Measurements from ENCODE around the gene COL20A1.
A peak's percentile ranks its signal among the peaks of the same experiment; 100 is the strongest.

COL20A1 gene

DNA sequence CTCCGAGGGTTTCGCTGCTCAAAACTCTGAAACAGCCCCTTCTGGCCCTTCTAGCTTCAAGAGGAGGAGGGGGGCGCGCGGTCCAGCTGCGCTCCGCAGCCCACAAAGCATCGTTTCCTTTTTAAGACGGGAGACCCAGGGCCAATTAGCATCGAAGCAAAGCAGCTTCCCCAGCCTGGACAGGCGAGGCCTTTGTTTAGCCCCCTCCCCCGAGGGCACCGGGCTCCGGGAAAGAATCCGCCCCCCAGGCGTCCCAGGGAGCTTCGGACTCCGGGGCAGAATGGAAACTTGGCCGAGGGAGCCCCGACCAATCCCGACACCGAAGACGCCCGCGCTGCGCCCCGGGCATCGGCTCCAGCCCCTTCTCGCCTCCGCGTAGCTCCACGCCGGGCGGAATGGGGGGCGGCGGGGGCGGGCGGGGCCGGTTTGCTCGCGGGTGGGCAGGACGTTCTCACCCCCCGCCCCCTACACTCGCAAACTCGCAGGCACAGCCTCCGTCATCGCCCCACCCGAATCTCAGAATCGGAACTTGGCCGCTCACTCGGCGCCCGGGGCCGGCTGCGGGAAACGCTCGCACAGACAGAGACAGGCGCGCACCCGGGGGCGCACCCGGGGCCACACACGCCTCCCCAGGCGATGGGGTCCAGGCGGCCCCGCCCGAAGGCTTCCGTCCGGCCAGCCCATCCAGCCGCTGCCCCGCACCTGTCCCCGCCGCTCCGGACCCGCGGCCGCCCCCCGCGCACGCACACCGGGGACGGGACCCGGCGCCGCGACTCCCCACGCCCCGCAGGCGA lies 39.4 kb upstream of the COL20A1 start:
- Histone ChIP-seq H3K4me3 (ENCODE audit: low read depth, low read length) (peak overlapping the region; percentile 63), H3K27ac (ENCODE audit: low read depth, low read length) (no peak overlapping the region), H3K27me3 (ENCODE audit: insufficient read depth, low read length) (peaks cover 48% of the 10 kb centered on the region), H3K36me3 (ENCODE audit: insufficient read depth, low read length) (no peaks in the 10 kb centered on the region), H2AFZ (ENCODE audit: low read length, unreplicated experiment) (peak overlapping the region; percentile 14), H3K79me2 (ENCODE audit: control insufficient read depth, insufficient read depth, low read length, unreplicated experiment) (no peaks in the 10 kb centered on the region), H3K4me1 (ENCODE audit: control insufficient read depth, insufficient read depth, low read length, unreplicated experiment) (no peaks in the 10 kb centered on the region)

DNA sequence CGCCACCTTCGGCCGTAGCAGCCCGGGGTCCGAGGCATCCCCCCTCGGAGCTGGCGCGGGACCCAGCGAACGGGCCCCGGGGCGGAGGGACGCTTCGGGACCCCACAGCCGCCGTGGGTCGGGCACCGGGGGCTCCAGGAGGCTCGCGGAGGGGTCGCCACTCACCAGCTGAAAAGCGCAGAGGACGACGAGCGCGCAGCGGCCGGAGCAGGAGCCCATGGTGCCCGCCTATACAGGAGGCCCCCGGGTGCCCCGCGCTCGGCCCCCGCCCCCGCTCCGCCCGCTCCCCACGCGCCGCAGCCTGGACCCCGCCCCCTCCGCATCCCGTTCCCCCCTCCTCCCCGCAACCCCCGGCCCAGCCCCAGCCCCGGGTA lies 38.8 kb upstream of the COL20A1 start, which contains the start of gene NKAIN4:
Gene NKAIN4 (minus strand): TSS at position 232 of the 374 bp plus-strand sequence. CDS start 13 bp downstream, at position 219.
- no peaks in the 10 kb centered on the region for H3K4me1 ChIP-seq (ENCODE audit: control insufficient read depth, insufficient read depth, low read length, unreplicated experiment)
- H2AFZ ChIP-seq (ENCODE audit: low read length, unreplicated experiment) = peak within 1 kb of the TSS; percentile 14
- no peaks in the 10 kb centered on the region for H3K79me2 ChIP-seq (ENCODE audit: control insufficient read depth, insufficient read depth, low read length, unreplicated experiment)
- no peak within 1 kb of the TSS for H3K27ac ChIP-seq (ENCODE audit: low read depth, low read length)
- H3K27me3 ChIP-seq (ENCODE audit: insufficient read depth, low read length) = peaks cover 48% of the 10 kb centered on the region
- H3K4me3 ChIP-seq (ENCODE audit: low read depth, low read length) = peak within 1 kb of the TSS; percentile 63
- no peaks in the 10 kb centered on the region for H3K36me3 ChIP-seq (ENCODE audit: insufficient read depth, low read length)

DNA sequence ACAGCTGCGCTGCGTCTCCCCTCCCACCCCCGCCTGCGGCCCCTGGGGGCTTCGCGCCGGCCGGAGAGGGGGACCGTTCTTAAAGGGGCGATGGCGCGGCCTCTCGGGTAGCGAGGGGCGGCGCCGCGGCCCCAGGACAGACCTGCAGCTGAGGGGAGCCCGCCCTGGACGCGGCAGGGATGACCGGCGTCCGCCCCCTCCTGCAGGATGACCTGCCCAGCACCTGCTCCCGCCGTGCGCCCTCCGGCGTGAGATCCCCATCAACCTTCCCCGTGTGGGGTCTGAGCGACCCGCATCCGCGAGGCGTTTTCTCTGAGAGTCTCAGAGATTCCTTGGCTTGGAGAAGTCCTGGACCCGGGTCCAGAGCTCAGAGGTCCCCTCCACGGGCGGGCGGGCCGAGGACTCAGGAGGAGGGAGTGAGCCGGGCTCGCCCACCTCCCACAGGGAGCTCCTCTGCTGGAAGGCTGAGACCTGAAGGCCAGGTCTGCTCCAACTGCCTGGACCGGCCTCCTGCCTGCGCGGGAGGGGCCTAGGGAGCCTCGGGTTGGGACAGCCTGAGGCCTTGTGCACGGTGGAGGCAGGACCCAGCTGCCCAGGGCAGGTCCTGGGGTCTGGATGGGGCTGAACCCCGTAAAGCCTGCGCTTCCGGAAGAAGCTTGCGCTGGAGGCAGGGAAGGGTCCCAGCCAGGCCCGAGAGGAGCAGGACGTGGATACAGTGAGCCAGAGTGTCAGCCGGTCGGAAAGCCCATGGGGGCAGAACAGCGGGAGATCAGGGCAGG lies 38.2 kb upstream of the COL20A1 start:
- no peak overlapping the region for H2AFZ ChIP-seq (ENCODE audit: low read length, unreplicated experiment)
- no peaks in the 10 kb centered on the region for H3K79me2 ChIP-seq (ENCODE audit: control insufficient read depth, insufficient read depth, low read length, unreplicated experiment)
- no peak overlapping the region for H3K27ac ChIP-seq (ENCODE audit: low read depth, low read length)
- H3K36me3 ChIP-seq (ENCODE audit: insufficient read depth, low read length) = no peaks in the 10 kb centered on the region
- H3K4me3 ChIP-seq (ENCODE audit: low read depth, low read length) = no peak overlapping the region
- no peaks in the 10 kb centered on the region for H3K4me1 ChIP-seq (ENCODE audit: control insufficient read depth, insufficient read depth, low read length, unreplicated experiment)
- H3K27me3 ChIP-seq (ENCODE audit: insufficient read depth, low read length) = peaks cover 48% of the 10 kb centered on the region

GRCh38 chr20:63255931-63256704 lies 36.9 kb upstream of the COL20A1 start:
- Histone ChIP-seq H3K79me2 (ENCODE audit: control insufficient read depth, insufficient read depth, low read length, unreplicated experiment) (no peaks in the 10 kb centered on the region), H3K27ac (ENCODE audit: low read depth, low read length) (no peak overlapping the region), H2AFZ (ENCODE audit: low read length, unreplicated experiment) (no peak overlapping the region), H3K4me3 (ENCODE audit: low read depth, low read length) (no peak overlapping the region), H3K4me1 (ENCODE audit: control insufficient read depth, insufficient read depth, low read length, unreplicated experiment) (no peaks in the 10 kb centered on the region), H3K27me3 (ENCODE audit: insufficient read depth, low read length) (peaks cover 48% of the 10 kb centered on the region), H3K36me3 (ENCODE audit: insufficient read depth, low read length) (no peaks in the 10 kb centered on the region)

GRCh38 chr20:63256954-63257353 lies 36.0 kb upstream of the COL20A1 start:
- Histone ChIP-seq H3K27ac (ENCODE audit: low read depth, low read length) (no peak overlapping the region), H2AFZ (ENCODE audit: low read length, unreplicated experiment) (no peak overlapping the region), H3K36me3 (ENCODE audit: insufficient read depth, low read length) (no peaks in the 10 kb centered on the region), H3K27me3 (ENCODE audit: insufficient read depth, low read length) (peaks cover 50% of the 10 kb centered on the region), H3K79me2 (ENCODE audit: control insufficient read depth, insufficient read depth, low read length, unreplicated experiment) (no peaks in the 10 kb centered on the region), H3K4me3 (ENCODE audit: low read depth, low read length) (no peak overlapping the region), H3K4me1 (ENCODE audit: control insufficient read depth, insufficient read depth, low read length, unreplicated experiment) (no peaks in the 10 kb centered on the region)

DNA sequence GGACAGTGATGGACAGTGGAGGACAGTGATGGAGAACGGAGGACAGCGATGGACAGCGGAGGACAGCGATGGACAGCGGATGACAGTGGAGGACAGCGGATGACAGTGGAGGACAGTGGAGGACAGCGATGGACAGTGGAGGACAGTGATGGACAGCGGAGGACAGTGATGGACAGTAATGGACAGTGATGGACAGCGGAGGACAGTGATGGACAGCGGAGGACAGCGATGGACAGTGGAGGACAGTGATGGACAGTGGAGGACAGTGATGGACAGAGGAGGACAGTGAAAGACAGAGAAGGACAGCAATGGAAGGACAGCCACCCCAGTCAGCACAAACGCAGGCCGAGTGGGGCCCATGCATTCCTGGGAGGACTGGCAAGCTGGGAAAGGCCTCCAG lies 35.4 kb upstream of the COL20A1 start:
- H3K4me1 ChIP-seq (ENCODE audit: control insufficient read depth, insufficient read depth, low read length, unreplicated experiment) = no peaks in the 10 kb centered on the region
- H3K27ac ChIP-seq (ENCODE audit: low read depth, low read length) = no peak overlapping the region
- no peaks in the 10 kb centered on the region for H3K36me3 ChIP-seq (ENCODE audit: insufficient read depth, low read length)
- H3K4me3 ChIP-seq (ENCODE audit: low read depth, low read length) = no peak overlapping the region
- H3K27me3 ChIP-seq (ENCODE audit: insufficient read depth, low read length) = peaks cover 43% of the 10 kb centered on the region
- no peaks in the 10 kb centered on the region for H3K79me2 ChIP-seq (ENCODE audit: control insufficient read depth, insufficient read depth, low read length, unreplicated experiment)
- no peak overlapping the region for H2AFZ ChIP-seq (ENCODE audit: low read length, unreplicated experiment)

DNA sequence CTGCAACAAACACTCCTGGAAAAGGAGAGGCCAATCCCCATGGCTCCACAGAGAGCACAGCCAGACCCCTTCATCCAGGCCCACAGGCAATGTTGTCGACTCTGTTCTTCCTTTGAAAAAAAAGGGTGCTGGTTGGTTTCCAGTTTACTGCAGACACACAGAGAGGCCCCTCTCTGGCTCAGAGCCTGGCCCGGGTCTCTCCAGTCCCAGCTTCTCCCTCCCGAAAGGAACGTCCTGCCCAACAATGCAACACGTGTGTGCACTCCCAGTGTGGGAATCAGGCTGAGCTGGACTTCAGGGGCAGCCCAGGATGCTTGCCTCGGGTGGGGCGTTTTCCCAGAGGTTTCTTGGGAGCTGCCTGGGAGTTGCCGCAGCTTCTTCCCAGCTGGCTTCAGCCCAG lies 34.2 kb upstream of the COL20A1 start:
- Histone ChIP-seq H2AFZ (ENCODE audit: low read length, unreplicated experiment) (no peak overlapping the region), H3K4me3 (ENCODE audit: low read depth, low read length) (no peak overlapping the region), H3K4me1 (ENCODE audit: control insufficient read depth, insufficient read depth, low read length, unreplicated experiment) (no peaks in the 10 kb centered on the region), H3K27ac (ENCODE audit: low read depth, low read length) (no peak overlapping the region), H3K36me3 (ENCODE audit: insufficient read depth, low read length) (no peaks in the 10 kb centered on the region), H3K79me2 (ENCODE audit: control insufficient read depth, insufficient read depth, low read length, unreplicated experiment) (no peaks in the 10 kb centered on the region), H3K27me3 (ENCODE audit: insufficient read depth, low read length) (peaks cover 33% of the 10 kb centered on the region)

DNA sequence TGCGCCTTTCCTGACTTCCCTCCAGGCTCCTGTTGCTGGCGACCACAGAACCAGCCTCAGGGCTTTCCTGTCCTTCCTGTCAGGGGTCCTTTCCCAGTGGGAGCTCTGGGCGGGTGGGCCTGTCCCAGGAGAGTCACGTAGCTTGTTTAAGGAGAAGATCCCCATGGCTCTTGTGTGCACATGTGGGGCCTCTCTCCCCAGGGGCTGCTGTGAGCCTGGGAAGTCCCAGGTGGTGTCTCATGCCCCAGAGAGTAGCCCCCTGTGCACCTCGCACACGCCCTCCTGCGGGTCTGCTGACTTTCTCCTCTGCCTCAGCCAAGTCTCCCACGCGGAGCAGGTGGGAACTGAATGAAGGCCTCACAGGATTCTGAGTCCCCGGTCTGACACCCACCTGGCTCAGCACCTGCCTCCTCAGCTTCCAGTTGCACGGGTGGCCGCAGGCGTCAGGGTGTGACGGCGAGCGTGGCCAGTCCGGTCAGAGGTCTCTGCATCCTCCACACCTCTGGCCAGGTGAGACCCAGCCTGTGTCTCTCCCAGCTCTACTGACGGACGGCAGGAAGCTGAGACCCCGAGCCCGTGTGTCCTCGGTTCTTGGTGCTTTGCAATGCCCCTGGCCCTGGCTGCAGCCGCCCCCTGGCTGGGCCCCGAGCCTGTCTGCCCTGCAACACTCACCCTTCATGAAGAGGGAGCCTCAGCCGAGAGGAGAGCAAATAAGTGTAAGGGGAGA lies 33.1 kb upstream of the COL20A1 start:
- Histone ChIP-seq H3K27ac (ENCODE audit: low read depth, low read length) (no peak overlapping the region), H3K4me3 (ENCODE audit: low read depth, low read length) (no peak overlapping the region), H3K4me1 (ENCODE audit: control insufficient read depth, insufficient read depth, low read length, unreplicated experiment) (no peaks in the 10 kb centered on the region), H2AFZ (ENCODE audit: low read length, unreplicated experiment) (no peak overlapping the region), H3K36me3 (ENCODE audit: insufficient read depth, low read length) (no peaks in the 10 kb centered on the region), H3K27me3 (ENCODE audit: insufficient read depth, low read length) (peaks cover 26% of the 10 kb centered on the region), H3K79me2 (ENCODE audit: control insufficient read depth, insufficient read depth, low read length, unreplicated experiment) (no peaks in the 10 kb centered on the region)

DNA sequence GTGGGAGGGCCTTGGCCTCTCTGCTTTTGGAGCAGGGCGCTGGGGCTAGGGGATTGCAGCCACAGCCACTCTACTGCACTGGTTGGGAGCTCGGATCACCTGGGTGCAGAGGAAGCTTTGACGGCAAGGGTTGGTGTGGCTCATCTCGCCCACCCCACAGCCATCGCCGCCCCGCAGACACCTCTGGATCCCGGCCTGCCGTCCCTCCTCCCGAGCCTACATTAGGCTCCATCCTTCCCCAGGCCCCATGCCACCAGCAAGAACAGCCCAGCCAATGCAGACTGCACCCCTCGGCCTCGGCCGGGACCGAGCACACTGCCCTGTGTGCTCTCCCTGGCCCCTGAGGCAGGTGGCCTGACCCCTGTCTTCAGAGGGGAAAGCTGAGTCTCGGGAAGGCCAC lies 32.5 kb upstream of the COL20A1 start:
- Histone ChIP-seq H3K4me3 (ENCODE audit: low read depth, low read length) (no peak overlapping the region), H3K4me1 (ENCODE audit: control insufficient read depth, insufficient read depth, low read length, unreplicated experiment) (no peaks in the 10 kb centered on the region), H3K27ac (ENCODE audit: low read depth, low read length) (no peak overlapping the region), H3K36me3 (ENCODE audit: insufficient read depth, low read length) (no peaks in the 10 kb centered on the region), H3K27me3 (ENCODE audit: insufficient read depth, low read length) (peaks cover 20% of the 10 kb centered on the region), H3K79me2 (ENCODE audit: control insufficient read depth, insufficient read depth, low read length, unreplicated experiment) (no peaks in the 10 kb centered on the region), H2AFZ (ENCODE audit: low read length, unreplicated experiment) (no peak overlapping the region)

Measured in ACC112 (cell line).